OCI-LY1 (cell line): ENCODE results near the gene EFCAB13.
"Not testable (repeated sequence)": the region's sequence is repeated elsewhere in the genome, so short reads cannot be mapped to it uniquely, and the experiment has no call there.

Experiments
- H2AFZ ChIP-seq: fragments of 200-600 bp; sonication (generic), shearing (Covaris generic); 2 replicates; pipeline ENCODE4 v1.6.0; 2014; ENCODE audit warnings: antibody characterized with exemption, mild to moderate bottlenecking, low read length
- H3F3A ChIP-seq: fragments of 200-600 bp; sonication (generic), shearing (Covaris generic); 2 replicates; pipeline ENCODE4 v1.6.0; 2014; ENCODE audit warnings: mild to moderate bottlenecking, antibody characterized with exemption, low read length, moderate library complexity; ENCODE audit not compliant: insufficient read depth
- H3K27ac ChIP-seq: fragments of 200-600 bp; sonication (generic); 2 replicates; pipeline ENCODE4 v1.5.1; 2014; ENCODE audit warnings: low read length, mixed run types, mild to moderate bottlenecking, low read depth; ENCODE audit not compliant: poor library complexity, severe bottlenecking
- H3K27me3 ChIP-seq: fragments of 200-600 bp; sonication (generic); 2 replicates; pipeline ENCODE4 v1.6.0; 2014; ENCODE audit warnings: antibody characterized with exemption, mild to moderate bottlenecking, low read length, moderate library complexity; ENCODE audit not compliant: insufficient read depth
- H3K36me3 ChIP-seq: fragments of 200-600 bp; sonication (generic); 2 replicates; pipeline ENCODE4 v1.6.1; 2014; ENCODE audit warnings: mild to moderate bottlenecking, antibody characterized with exemption, low read length, moderate library complexity, mixed read lengths; ENCODE audit not compliant: insufficient read depth
- H3K4me1 ChIP-seq: fragments of 200-600 bp; sonication (generic); 2 replicates; pipeline ENCODE4 v1.5.1; 2014; ENCODE audit warnings: mild to moderate bottlenecking, low read length, moderate library complexity; ENCODE audit not compliant: insufficient read depth, severe bottlenecking
- H3K4me2 ChIP-seq: fragments of 200-600 bp; sonication (generic), shearing (Covaris generic); 2 replicates; pipeline ENCODE4 v1.6.1; 2014; ENCODE audit warnings: low read length
- H3K4me3 ChIP-seq: fragments of 200-600 bp; sonication (generic); 2 replicates; pipeline ENCODE4 v1.5.1; 2014; ENCODE audit warnings: low read length, low read depth, mild to moderate bottlenecking, mixed read lengths; ENCODE audit not compliant: poor library complexity, severe bottlenecking
- H3K79me2 ChIP-seq: fragments of 200-600 bp; shearing (Covaris generic); 2 replicates; pipeline ENCODE4 v1.6.1; 2016; ENCODE audit warnings: mixed run types, low read length, mixed read lengths; ENCODE audit not compliant: insufficient read depth
- H3K9ac ChIP-seq: fragments of 200-600 bp; sonication (generic), shearing (Covaris generic); 2 replicates; pipeline ENCODE4 v1.6.1; 2014; ENCODE audit warnings: mild to moderate bottlenecking, low read length, mixed read lengths
- H3K9me2 ChIP-seq: fragments of 200-600 bp; sonication (generic), shearing (Covaris generic); 2 replicates; pipeline ENCODE4 v1.6.1; 2014; ENCODE audit warnings: low read depth, mild to moderate bottlenecking, low read length, mixed read lengths
- H3K9me3 ChIP-seq: fragments of 200-600 bp; shearing (Covaris generic); 2 replicates; pipeline ENCODE4 v1.6.1; 2014; ENCODE audit warnings: low read length, mixed read lengths
- H4K20me1 ChIP-seq: fragments of 200-600 bp; sonication (generic), shearing (Covaris generic); 2 replicates; pipeline ENCODE4 v1.6.0; 2016; ENCODE audit warnings: mild to moderate bottlenecking, low read length; ENCODE audit not compliant: insufficient read depth
- EZH2 ChIP-seq: fragments of 200-600 bp; sonication (generic), shearing (Covaris generic); IDR thresholded peaks from 2 replicates; pipeline ENCODE4 v1.8.0; 2017; ENCODE audit warnings: borderline replicate concordance, mixed run types, mild to moderate bottlenecking, antibody characterized with exemption, low read length, moderate library complexity, mixed read lengths
- TF ChIP-seq, protein P1 (sequence below): fragments of 200-600 bp; sonication (generic), shearing (Covaris generic); IDR thresholded peaks from 2 replicates; pipeline ENCODE4 v1.5.1; 2017; ENCODE audit warnings: mild to moderate bottlenecking, antibody characterized with exemption, low read length, moderate library complexity, mixed read lengths

The EFCAB13 gene

DNA sequence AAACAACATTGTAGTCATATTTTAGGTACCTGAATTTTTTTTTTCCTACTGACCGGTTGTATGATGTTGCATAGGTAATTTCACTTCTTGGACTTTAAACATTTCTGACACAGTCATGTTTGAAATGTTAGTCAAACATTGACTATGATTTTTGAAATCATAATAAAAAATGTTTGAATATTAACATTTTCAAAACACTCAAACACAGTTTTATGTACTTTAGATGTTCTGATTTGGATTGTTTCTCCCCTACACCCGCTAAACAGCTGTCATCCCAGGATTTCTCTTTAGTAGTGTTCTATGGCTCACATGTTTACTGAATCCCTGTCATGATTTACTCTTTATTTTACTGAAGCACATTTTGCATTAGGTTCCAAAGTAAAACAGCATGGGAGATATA, 104.2 kb downstream of the EFCAB13 start:
- Histone ChIP-seq H2AFZ (no peak overlapping the region), H3K4me1 (peaks cover 6% of the 10 kb centered on the region), H3K9me3 (peaks cover 3% of the 10 kb centered on the region; the same call in 1 of the 2 replicates), H3K4me2 (no peak overlapping the region), H3K9ac (no peak overlapping the region), H4K20me1 (no peaks in the 10 kb centered on the region), H3K79me2 (no peaks in the 10 kb centered on the region), H3K4me3 (no peak overlapping the region), H3F3A (no peaks in the 10 kb centered on the region), H3K9me2 (no peaks in the 10 kb centered on the region), H3K27me3 (no peaks in the 10 kb centered on the region), H3K27ac (no peak overlapping the region), H3K36me3 (no peaks in the 10 kb centered on the region)
- TF ChIP-seq EZH2, result no peak
- TF ChIP-seq, protein P1, sequence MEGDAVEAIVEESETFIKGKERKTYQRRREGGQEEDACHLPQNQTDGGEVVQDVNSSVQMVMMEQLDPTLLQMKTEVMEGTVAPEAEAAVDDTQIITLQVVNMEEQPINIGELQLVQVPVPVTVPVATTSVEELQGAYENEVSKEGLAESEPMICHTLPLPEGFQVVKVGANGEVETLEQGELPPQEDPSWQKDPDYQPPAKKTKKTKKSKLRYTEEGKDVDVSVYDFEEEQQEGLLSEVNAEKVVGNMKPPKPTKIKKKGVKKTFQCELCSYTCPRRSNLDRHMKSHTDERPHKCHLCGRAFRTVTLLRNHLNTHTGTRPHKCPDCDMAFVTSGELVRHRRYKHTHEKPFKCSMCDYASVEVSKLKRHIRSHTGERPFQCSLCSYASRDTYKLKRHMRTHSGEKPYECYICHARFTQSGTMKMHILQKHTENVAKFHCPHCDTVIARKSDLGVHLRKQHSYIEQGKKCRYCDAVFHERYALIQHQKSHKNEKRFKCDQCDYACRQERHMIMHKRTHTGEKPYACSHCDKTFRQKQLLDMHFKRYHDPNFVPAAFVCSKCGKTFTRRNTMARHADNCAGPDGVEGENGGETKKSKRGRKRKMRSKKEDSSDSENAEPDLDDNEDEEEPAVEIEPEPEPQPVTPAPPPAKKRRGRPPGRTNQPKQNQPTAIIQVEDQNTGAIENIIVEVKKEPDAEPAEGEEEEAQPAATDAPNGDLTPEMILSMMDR, result no peak

GRCh38 chr17:47432240-47432639, 108.5 kb downstream of the EFCAB13 start:
- H4K20me1 ChIP-seq, H3K4me3 ChIP-seq, H3K4me1 ChIP-seq, H3K9me3 ChIP-seq, H3F3A ChIP-seq, H3K9ac ChIP-seq, H3K36me3 ChIP-seq, H3K27me3 ChIP-seq, H3K79me2 ChIP-seq, H2AFZ ChIP-seq, H3K4me2 ChIP-seq, H3K9me2 ChIP-seq, H3K27ac ChIP-seq: not testable (repeated sequence)

DNA sequence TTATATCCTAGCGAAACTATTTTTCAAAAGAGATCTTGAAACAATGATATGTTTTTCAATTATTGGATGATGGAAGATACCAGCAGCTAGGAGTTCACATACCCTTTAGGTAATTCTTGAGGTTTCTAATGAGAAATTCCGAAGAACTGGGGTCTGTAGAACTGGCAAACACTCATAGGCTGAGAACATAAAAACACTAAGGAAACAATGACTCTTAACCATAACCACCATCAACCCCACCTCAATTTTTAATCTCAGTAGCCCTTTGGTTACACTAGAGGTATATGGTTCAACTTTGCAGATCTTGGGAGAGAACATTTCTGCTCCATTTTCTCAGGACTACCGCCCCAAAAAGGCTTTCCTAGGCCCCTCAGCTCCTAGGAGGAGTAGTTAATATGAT, 141.4 kb downstream of the EFCAB13 start:
- Histone ChIP-seq H3K9me2 (no peaks in the 10 kb centered on the region), H3K9me3 (no peaks in the 10 kb centered on the region), H3K27me3 (no peaks in the 10 kb centered on the region), H3K36me3 (no peaks in the 10 kb centered on the region), H4K20me1 (no peaks in the 10 kb centered on the region), H3K4me3 (no peak overlapping the region), H3K4me2 (no peak overlapping the region), H3K9ac (no peak overlapping the region), H3K27ac (no peak overlapping the region), H3F3A (no peaks in the 10 kb centered on the region), H2AFZ (no peak overlapping the region), H3K4me1 (no peaks in the 10 kb centered on the region), H3K79me2 (no peaks in the 10 kb centered on the region)
- TF ChIP-seq EZH2, result no peak
- TF ChIP-seq, protein P1, result no peak

DNA sequence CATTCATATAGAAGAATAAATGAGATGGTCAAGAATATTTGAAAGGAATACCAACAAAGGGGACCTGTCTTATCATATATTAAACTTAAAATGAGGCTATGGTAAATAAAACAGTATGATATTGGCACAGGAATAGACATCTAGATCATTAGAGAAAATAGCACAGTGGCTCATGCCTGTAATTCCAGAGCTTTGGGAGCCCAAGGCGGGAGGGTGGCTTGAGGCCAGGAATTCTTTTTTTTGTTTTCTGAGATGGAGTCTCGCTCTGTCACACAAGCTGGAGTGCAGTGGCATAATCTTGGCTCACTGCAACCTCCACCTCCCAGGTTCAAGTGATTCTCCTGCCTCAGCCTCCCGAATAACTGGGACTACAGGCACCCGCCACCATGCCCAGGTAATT, 143.2 kb downstream of the EFCAB13 start:
- H3K9me3 ChIP-seq, H3K4me3 ChIP-seq, H3K27ac ChIP-seq, H3K79me2 ChIP-seq, H3K9ac ChIP-seq, H3K27me3 ChIP-seq, H4K20me1 ChIP-seq, H3F3A ChIP-seq, H3K4me1 ChIP-seq, H3K36me3 ChIP-seq, H3K9me2 ChIP-seq, H3K4me2 ChIP-seq, H2AFZ ChIP-seq: not testable (repeated sequence)
